ENCODE measurements around the gene TLX3. TPM values are rescaled to one million over a fixed set of nuclear protein-coding genes. Genes with fewer than 3 reads are reported as not detected.

Gene TLX3
- polyA plus RNA-seq, 4 donors: not detected

- DNase-seq (ENCODE audit: low read depth in 4 of 4, low spot score in 2 of 4): no peak
Measured at GRCh38 chr5:171300358-171300757, 8.7 kb upstream of the TLX3 start.

DNA sequence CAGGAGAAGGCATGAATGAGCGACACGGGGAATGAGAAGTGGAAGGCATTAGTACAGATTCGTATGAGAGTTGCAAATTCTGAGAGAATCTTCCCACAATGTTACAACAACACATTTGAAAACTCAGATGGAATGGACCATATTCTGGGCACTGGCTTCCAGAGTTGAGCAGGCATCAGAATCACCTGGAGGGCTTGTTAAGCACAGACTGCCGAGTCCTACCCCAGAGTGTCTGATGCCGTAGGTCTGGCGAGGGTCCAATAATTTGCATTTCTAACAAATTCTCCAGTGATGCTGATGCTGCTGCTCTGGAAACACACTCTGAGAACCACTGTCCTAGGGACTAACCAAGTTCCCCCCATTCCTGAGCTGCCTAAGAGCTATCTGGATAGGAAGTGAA lies 2.9 kb upstream of the TLX3 start:
- DNase-seq (ENCODE audit: low read depth in 4 of 4, low spot score in 2 of 4): no peak

GRCh38 chr5:171306781-171307591 lies 2.1 kb upstream of the TLX3 start:
- no peak for DNase-seq (ENCODE audit: low read depth in 4 of 4, low spot score in 2 of 4)

DNA sequence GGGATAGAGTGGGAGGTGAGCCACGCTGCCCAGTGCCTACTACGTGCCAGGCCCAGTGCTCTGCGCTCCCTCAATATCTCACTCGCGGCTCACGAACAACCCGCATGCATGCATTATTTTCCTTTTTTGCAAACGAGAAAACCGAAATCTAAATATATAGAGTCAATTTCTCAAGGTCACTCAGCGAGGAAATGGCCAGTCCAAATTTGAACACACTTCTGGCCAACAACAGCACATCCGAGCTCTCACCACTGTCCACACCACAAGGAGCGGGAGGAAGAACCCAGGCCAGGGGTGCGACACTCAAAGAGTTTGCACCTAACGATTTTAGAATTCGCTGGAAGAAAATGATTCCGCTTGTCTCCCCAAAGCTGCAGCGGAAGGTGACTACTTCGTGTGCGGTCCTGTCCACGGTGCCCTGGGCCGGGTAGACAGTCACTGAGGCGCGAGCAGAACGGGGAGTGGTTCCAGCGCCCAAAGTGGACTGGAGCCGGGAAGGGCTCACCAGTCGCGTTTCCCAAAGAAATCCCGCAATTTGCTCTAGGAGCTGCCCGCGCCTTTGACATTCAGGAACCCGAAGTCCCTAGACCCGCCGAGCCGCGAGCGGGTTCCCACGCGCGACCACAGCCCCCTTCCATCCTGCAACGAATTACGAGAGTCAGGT lies 1.1 kb upstream of the TLX3 start:
- DNase-seq (ENCODE audit: low read depth in 4 of 4, low spot score in 2 of 4): no peak

DNA sequence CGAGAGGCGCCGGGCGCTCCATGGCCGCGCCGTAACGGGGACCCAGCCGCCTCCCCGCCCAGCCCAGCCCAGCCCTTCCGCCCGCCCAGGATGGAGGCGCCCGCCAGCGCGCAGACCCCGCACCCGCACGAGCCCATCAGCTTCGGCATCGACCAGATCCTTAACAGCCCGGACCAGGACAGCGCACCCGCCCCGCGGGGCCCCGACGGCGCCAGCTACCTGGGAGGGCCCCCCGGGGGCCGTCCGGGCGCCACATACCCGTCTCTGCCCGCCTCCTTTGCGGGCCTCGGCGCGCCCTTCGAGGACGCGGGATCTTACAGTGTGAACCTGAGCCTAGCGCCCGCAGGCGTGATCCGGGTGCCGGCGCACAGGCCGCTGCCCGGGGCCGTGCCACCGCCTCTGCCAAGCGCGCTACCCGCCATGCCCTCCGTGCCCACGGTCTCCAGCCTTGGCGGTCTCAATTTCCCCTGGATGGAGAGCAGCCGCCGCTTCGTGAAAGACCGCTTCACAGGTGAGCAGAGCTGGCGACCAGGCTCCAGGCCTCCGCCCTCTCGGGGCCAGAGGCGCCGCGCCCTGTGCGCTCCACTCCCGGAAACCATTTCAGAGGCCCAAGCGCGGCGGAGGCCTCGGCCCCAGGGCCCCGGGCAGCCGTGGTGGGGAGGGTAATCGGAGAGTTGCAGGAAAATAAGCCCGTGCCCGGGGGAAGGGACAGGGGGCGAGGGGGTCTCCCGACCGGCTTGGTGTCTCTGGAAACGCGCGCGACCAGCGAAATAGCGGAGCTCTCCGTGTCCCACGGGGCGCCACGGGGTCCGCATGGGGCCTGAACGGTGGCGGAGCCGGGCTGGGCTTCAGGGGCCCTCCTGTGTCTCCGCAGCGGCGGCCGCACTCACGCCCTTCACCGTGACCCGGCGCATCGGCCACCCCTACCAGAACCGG lies 496 bp downstream of the TLX3 start:
- DNase-seq (ENCODE audit: low read depth in 4 of 4, low spot score in 2 of 4): no peak

GRCh38 chr5:171310212-171310818 lies 1.3 kb downstream of the TLX3 start:
- no peak for DNase-seq (ENCODE audit: low read depth in 4 of 4, low spot score in 2 of 4)

GRCh38 chr5:171310819-171311321 lies 1.8 kb downstream of the TLX3 start:
- no peak for DNase-seq (ENCODE audit: low read depth in 4 of 4, low spot score in 2 of 4)

GRCh38 chr5:171311322-171312077 lies 2.5 kb downstream of the TLX3 start:
- DNase-seq (ENCODE audit: low read depth in 4 of 4, low spot score in 2 of 4): no peak

- DNase-seq (ENCODE audit: low read depth in 4 of 4, low spot score in 2 of 4): no peak
Measured at GRCh38 chr5:171312129-171312974, 3.3 kb downstream of the TLX3 start.

- no peak for DNase-seq (ENCODE audit: low read depth in 4 of 4, low spot score in 2 of 4)
Measured at GRCh38 chr5:171313481-171314206, 4.6 kb downstream of the TLX3 start.

DNA sequence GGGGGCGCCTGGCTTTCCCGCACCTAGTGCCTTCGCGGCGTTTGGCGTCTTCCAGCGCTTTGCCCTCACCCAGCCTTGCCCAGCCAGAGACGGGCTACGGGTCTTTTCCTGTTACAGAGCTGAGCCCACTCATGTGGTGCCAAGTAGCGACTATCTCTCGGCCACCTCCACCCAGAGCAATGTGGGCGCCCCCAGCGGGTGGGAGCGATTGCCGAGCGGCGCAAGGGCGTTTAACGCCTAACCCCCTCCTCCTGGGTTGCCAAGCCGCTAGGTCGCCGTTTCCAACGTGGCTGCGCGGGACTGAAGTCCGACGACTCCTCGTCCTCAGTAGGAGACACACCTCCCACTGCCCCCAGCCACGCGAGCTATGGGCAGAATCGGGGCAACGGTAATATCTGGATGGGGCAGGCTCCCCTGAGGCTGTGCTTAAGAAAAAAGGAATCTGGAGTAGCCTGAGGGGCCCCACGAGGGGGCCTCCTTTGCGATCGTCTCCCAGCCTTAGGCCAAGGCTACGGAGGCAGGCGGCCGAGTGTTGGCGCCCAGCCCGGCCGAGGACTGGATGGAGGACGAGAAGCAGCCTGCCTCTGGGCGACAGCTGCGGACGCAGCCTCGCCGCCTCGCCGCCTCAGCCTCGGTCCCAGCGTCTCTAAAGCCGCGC lies 5.8 kb downstream of the TLX3 start:
- no peak for DNase-seq (ENCODE audit: low read depth in 4 of 4, low spot score in 2 of 4)

- no peak for DNase-seq (ENCODE audit: low read depth in 4 of 4, low spot score in 2 of 4)
Measured at GRCh38 chr5:171315386-171315891, 6.4 kb downstream of the TLX3 start.

GRCh38 chr5:171315925-171316257 lies 6.8 kb downstream of the TLX3 start:
- no peak for DNase-seq (ENCODE audit: low read depth in 4 of 4, low spot score in 2 of 4)

- no peak for DNase-seq (ENCODE audit: low read depth in 4 of 4, low spot score in 2 of 4)
Measured at GRCh38 chr5:171316258-171317121, 7.4 kb downstream of the TLX3 start.

- no peak for DNase-seq (ENCODE audit: low read depth in 4 of 4, low spot score in 2 of 4)
Measured at GRCh38 chr5:171317230-171317629, 8.2 kb downstream of the TLX3 start.

DNA sequence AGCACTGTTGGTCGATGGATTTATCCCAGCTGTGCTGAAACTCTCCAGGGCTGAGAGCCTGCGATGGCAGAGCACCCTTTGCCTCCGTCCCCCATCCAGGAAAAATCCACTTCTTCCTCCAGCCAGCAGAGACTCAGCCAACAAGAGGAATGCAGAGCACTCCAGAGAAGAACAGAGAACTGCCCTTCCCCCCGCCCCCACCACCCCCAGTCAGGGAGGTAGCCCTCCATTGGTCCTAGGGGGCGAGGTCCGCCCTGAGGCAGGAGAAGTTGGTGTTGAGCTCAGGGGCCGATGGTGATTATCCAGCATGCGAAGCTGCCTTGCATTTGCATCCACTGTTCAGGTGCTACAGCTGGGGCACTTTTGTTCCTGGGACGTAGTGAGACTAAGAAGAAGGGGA lies 9.0 kb downstream of the TLX3 start:
- no peak for DNase-seq (ENCODE audit: low read depth in 4 of 4, low spot score in 2 of 4)

- no peak for DNase-seq (ENCODE audit: low read depth in 4 of 4, low spot score in 2 of 4)
Measured at GRCh38 chr5:171321447-171321846, 12.4 kb downstream of the TLX3 start.

All from left renal cortex interstitium (tissue), 4 donors.